ENCODE data around the gene NAT9. TPM values are rescaled to one million over a fixed set of nuclear protein-coding genes. Genes with fewer than 3 reads are reported as not detected.

The NAT9 gene
- total and polyA plus RNA-seq, 2 donors (not counting 3 experiments of a cell fraction or from before 2014, with no cell fraction given), result 39.3 to 44.8 TPM

GRCh38 chr17:74723891-74724290, 52.3 kb downstream of the NAT9 start:
- POLR2A ChIA-PET, result no interaction called here
- H3K27me3 ChIP-seq (ENCODE audit: control insufficient read depth in 2 of 2, insufficient read depth in 2 of 2, low read length in 2 of 2), result no peaks in the 10 kb centered on the region
- no peaks in the 10 kb centered on the region for H3K9me1 ChIP-seq (replicated peaks; ENCODE audit: control insufficient read depth, extremely low read depth, insufficient read depth, low read length)
- intact Hi-C loops (cut with micrococcal nuclease), result no loop called here
- no peak overlapping the region for H3K4me3 ChIP-seq (replicated peaks in 1 of 3; ENCODE audit: insufficient read depth in 1 of 3, low read depth in 1 of 3, low read length in 3 of 3)
- CTCF ChIA-PET, result interaction anchor here (1.2 kb wide), 1 partner anchor 47 kb away, joined by 3 read pairs; no protein-coding TSS in a partner anchor
- H3K27ac ChIP-seq (ENCODE audit: insufficient read depth, low read depth, low read length), result no peak overlapping the region
- H3K4me2 ChIP-seq (ENCODE audit: insufficient read depth, low read length), result no peak overlapping the region
- no peaks in the 10 kb centered on the region for H4K20me1 ChIP-seq (replicated peaks; ENCODE audit: control insufficient read depth, extremely low read depth, insufficient read depth, low read length)
- DNase-seq (ENCODE audit: low read depth, low spot score) (no peak), FAIRE-seq (no peak)
- TF ChIP-seq POLR2A (IDR thresholded peaks at IDR 0.05; ENCODE audit: low read depth, low read length) (no peak), MYC (IDR thresholded peaks at IDR 0.05; ENCODE audit: low read depth, low read length) (no peak), FOS (IDR thresholded peaks at IDR 0.05; ENCODE audit: borderline replicate concordance, insufficient read depth, low read length) (no peak), CTCF (IDR thresholded peaks at IDR 0.05; ENCODE audit: extremely low read depth in 1 of 2, insufficient read depth in 1 of 2, low read depth in 1 of 2, low read length in 2 of 2) (no peak), MAX (IDR thresholded peaks at IDR 0.05; ENCODE audit: insufficient read depth, insufficient read length) (no peak)
- no peaks in the 10 kb centered on the region for H3K79me2 ChIP-seq (ENCODE audit: control insufficient read depth, insufficient read depth, low read length)
- dilution Hi-C loops (cut with MboI; ENCODE audit: extremely low pct_ligation_motif_present, low sequenced_read_pairs), result no loop called here
- H3K4me1 ChIP-seq (ENCODE audit: control insufficient read depth, extremely low read depth, insufficient read depth, low read length), result no peaks in the 10 kb centered on the region
- H3K36me3 ChIP-seq (ENCODE audit: control insufficient read depth in 2 of 2, extremely low read depth in 1 of 2, insufficient read depth in 2 of 2, low read length in 2 of 2), result no peaks in the 10 kb centered on the region
- H3K9me3 ChIP-seq (replicated peaks; ENCODE audit: control insufficient read depth, insufficient read depth, low read length), result no peaks in the 10 kb centered on the region
- no peak overlapping the region for H3K9ac ChIP-seq (replicated peaks; ENCODE audit: extremely low read depth, insufficient read depth, low read length)
- BruUV-seq (replicated peaks), result no TSS peak
- H2AFZ ChIP-seq (ENCODE audit: low read depth, low read length), result no peak overlapping the region

GRCh38 chr17:74722782-74723181, 53.4 kb downstream of the NAT9 start:
- H3K9me1 ChIP-seq (replicated peaks; ENCODE audit: control insufficient read depth, extremely low read depth, insufficient read depth, low read length), result no peaks in the 10 kb centered on the region
- dilution Hi-C loops (cut with MboI; ENCODE audit: extremely low pct_ligation_motif_present, low sequenced_read_pairs), result no loop called here
- H3K27ac ChIP-seq (ENCODE audit: insufficient read depth, low read depth, low read length), result no peak overlapping the region
- no peak for FAIRE-seq
- CTCF ChIA-PET, result no interaction called here
- intact Hi-C loops (cut with micrococcal nuclease), result no loop called here
- H3K4me3 ChIP-seq (replicated peaks in 1 of 3; ENCODE audit: insufficient read depth in 1 of 3, low read depth in 1 of 3, low read length in 3 of 3), result no peak overlapping the region
- H3K9me3 ChIP-seq (replicated peaks; ENCODE audit: control insufficient read depth, insufficient read depth, low read length), result no peaks in the 10 kb centered on the region
- no peaks in the 10 kb centered on the region for H3K4me1 ChIP-seq (ENCODE audit: control insufficient read depth, extremely low read depth, insufficient read depth, low read length)
- POLR2A ChIA-PET, result no interaction called here
- H3K9ac ChIP-seq (replicated peaks; ENCODE audit: extremely low read depth, insufficient read depth, low read length), result no peak overlapping the region
- DNase-seq (ENCODE audit: low read depth, low spot score), result no peak
- no peak for TF ChIP-seq FOS (IDR thresholded peaks at IDR 0.05; ENCODE audit: borderline replicate concordance, insufficient read depth, low read length)
- no peak for TF ChIP-seq GATA2 (IDR thresholded peaks at IDR 0.05; ENCODE audit: insufficient read depth, insufficient read length, low read depth, low read length)
- TF ChIP-seq EZH2 (IDR thresholded peaks at IDR 0.05; ENCODE audit: borderline replicate concordance, low read depth, low read length, severe bottlenecking), result no peak
- no peak for TF ChIP-seq POLR2A (IDR thresholded peaks at IDR 0.05; ENCODE audit: low read depth, low read length)
- H3K36me3 ChIP-seq (ENCODE audit: control insufficient read depth in 2 of 2, extremely low read depth in 1 of 2, insufficient read depth in 2 of 2, low read length in 2 of 2), result no peaks in the 10 kb centered on the region
- H3K4me2 ChIP-seq (ENCODE audit: insufficient read depth, low read length), result no peak overlapping the region
- no peaks in the 10 kb centered on the region for H3K79me2 ChIP-seq (ENCODE audit: control insufficient read depth, insufficient read depth, low read length)
- no peaks in the 10 kb centered on the region for H3K27me3 ChIP-seq (ENCODE audit: control insufficient read depth in 2 of 2, insufficient read depth in 2 of 2, low read length in 2 of 2)
- no peaks in the 10 kb centered on the region for H4K20me1 ChIP-seq (replicated peaks; ENCODE audit: control insufficient read depth, extremely low read depth, insufficient read depth, low read length)
- BruUV-seq (replicated peaks), result no TSS peak
- H2AFZ ChIP-seq (ENCODE audit: low read depth, low read length), result no peak overlapping the region

Data from endothelial cell of umbilical vein (primary cell).